HG03442 (cell line): ENCODE results near the gene CIDEC.

Experiments used
- ATAC-seq: cut with Tn5 transposase; IDR thresholded peaks from one replicate; pipeline ENCODE4 v1.9.1; 2021; ENCODE audit warnings: mild to moderate bottlenecking, moderate library complexity; ENCODE audit not compliant: unreplicated experiment

Gene CIDEC

DNA sequence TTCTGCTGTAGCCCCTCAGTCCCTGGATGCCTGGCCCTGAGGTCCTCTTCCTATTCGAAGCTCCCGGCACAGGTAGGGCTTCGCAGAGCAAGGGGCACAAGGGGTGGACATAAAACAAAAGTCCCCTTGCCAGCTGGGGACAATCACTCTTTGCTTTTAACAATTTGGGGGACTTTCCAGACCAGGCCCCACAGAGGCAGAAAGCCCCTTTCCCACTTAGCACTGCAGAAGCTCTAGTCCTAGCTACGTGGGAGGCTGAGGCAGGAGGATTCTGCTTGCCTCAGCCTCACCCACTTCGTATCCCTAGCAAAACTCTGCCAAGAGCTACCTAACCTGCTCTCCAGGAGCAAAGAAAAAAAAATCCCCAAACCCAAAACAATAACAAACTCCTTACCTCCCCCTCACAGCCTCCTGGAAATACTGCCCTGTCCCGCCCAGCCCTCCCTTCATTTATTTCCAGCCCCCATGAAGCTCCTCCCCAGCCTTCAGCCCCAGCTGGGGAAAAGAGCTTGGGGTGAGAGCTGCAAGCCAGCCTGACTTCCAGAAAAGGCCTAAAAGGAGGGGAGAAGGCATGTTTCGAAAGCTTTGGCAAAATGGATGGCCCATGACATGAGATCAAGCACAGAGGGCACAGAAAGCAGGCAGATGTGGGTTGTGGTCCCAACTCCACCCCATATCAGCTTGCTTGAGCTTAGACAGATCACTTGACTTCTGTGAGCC is at the start of gene CIDEC:
Gene CIDEC (minus strand): TSS at position 424 of the 720 bp plus-strand sequence. CDS start 1,767 bp downstream, outside the sequence.
- ATAC-seq = no peak

GRCh38 chr3:9928158-9928557 is 48.1 kb upstream of the CIDEC start:
- ATAC-seq = no peak

GRCh38 chr3:9918261-9919038 is 38.4 kb upstream of the CIDEC start:
- ATAC-seq = no peak

DNA sequence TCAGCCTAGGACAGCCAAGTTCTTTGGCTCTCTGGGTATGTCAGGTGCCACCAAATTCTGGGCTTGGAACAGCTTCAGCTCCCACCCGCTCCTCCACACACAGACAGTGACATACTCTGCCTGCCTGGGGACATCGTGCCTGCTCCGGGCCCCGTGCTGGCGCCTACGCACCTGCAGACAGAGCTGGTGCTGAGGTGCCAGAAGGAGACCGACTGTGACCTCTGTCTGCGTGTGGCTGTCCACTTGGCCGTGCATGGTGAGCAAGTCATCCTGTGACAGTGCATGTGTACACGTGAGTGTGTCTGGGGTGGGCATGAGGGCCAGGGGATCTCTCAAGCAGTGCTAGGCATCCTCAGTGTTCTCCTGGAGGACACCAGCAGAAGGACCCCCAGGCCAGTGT is 37.8 kb upstream of the CIDEC start:
- no peak for ATAC-seq

- no peak for ATAC-seq
These were observed 37.0 kb upstream of the CIDEC start, which contains the start of gene IL17RC for GRCh38 chr3:9916734-9917680. Gene IL17RC (plus strand): TSS chr3:9917098. CDS start chr3:9917316, 218 bp downstream.

- ATAC-seq = no peak
These were observed 36.3 kb upstream of the CIDEC start for GRCh38 chr3:9916346-9916733.

DNA sequence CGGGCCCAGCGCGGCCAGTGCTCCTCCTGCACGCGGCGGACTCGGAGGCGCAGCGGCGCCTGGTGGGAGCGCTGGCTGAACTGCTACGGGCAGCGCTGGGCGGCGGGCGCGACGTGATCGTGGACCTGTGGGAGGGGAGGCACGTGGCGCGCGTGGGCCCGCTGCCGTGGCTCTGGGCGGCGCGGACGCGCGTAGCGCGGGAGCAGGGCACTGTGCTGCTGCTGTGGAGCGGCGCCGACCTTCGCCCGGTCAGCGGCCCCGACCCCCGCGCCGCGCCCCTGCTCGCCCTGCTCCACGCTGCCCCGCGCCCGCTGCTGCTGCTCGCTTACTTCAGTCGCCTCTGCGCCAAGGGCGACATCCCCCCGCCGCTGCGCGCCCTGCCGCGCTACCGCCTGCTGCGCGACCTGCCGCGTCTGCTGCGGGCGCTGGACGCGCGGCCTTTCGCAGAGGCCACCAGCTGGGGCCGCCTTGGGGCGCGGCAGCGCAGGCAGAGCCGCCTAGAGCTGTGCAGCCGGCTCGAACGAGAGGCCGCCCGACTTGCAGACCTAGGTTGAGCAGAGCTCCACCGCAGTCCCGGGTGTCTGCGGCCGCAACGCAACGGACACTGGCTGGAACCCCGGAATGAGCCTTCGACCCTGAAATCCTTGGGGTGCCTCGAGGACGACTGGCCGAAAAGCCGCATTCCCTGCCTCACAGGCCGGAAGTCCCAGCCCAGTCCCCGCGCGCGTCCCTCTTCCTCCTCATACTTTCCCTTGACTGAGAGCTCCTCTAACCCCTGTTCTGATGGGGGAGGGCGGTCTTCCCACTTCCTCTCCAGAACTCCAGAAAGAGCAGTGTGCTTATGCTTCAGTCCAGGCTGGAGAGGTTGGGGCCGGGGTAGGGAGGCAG is 35.4 kb upstream of the CIDEC start:
- ATAC-seq = peak; percentile 36

GRCh38 chr3:9914559-9915253 is 34.7 kb upstream of the CIDEC start:
- ATAC-seq = no peak

- ATAC-seq = no peak
These were observed 34.0 kb upstream of the CIDEC start for GRCh38 chr3:9914011-9914410.

DNA sequence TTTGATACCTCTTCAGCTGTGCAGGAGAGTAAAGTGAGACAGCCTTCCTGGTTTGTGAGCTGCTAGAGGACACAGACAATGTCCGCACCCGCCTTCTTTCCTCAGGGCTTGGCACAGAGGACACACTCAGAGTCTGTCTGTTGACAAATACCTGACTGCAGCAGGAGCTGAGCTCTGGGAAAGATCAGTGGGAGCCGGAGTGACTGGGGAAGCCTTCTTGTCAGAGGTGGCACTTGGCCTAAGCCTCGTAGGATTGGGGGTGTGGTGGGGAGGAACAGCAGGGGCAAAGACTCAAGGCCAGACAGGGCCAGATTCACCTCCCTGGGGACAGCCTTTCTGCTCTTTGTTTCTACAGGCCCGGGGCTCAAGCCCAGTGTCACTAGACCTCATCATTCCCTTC is 33.5 kb upstream of the CIDEC start:
- ATAC-seq = no peak

DNA sequence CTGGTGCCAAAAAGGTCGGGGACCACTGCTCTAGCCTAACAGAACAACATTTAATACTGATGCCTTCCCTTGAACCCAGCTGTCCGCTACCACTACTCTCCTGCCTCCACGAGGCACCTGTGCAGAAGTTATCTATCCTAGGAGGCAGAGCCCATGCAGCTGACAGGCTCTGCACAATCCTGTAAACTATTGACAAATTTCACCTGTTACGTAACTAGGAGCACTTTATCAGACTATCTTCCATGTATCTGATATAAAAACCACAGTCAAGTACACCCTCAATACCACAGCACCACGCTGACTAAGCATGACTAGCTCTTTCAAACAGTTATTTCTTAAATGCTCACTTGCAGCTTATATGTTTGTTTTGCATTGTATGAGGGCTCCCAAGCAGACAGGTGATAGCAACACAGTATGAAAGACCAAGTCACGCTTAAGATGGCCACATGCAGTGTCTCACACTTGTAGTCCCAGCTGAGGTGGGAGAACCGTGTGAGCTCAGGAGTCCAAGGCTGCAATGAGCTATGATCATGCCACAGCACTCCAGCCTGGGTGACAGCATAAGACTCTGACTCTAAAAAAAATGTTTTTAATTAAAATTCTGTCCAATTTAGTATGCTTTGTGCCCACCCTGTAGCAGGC is 32.4 kb upstream of the CIDEC start:
- ATAC-seq = no peak

DNA sequence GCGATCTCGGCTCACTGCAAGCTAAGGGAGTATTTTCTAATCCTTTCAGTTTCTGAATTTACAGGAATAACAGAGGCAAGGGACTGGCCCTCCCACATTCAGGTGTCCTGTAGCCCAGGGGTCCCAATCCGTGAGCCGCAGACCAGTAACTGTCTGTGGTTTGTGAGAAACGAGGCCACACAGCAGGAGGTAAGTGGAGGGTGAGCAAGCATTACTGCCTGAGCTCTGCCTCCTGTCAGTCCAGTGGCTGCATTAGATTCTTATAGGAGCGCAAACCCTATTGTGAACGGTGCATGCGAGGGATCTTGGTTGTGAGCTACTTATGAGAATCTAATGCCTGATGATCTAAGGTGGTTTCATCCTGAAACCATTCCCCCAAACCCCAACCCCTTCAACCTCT is 31.8 kb upstream of the CIDEC start:
- ATAC-seq = no peak

DNA sequence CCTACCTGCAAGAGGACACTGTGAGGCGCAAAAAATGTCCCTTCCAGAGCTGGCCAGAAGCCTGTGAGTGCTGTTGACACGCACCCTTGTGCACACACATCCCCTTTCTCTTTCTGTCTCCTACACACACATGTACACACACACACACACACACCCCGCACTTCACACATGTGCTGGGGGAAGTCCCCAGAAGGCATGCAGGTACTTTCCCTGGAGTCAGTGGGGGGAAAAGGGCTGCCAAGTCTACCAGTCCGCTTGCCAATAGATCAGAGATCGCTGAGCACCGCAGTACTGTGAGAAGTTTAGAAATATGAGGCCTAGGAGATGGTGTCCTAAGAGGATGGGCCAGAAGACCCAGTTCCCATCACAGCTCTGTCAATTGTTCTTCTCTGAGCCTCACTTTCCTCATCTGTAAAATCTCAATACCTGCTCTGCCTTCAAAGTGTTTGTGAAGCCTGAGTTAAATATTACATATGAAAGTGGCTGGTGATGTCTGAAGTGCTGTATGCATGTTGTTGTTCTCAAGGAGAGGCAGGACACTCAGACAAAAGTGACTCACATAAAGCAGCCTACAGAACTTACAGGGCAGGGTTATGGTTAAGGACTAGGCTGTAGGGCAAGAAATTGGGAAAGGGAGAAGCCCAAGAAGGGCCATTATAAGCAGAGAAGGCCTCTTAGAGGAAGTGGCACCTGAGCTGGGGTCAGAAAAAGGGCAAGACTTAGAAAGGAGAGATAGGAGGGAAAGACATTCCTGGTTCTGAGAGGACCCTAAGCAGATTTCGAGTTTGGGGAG is 29.4 kb upstream of the CIDEC start:
- no peak for ATAC-seq

DNA sequence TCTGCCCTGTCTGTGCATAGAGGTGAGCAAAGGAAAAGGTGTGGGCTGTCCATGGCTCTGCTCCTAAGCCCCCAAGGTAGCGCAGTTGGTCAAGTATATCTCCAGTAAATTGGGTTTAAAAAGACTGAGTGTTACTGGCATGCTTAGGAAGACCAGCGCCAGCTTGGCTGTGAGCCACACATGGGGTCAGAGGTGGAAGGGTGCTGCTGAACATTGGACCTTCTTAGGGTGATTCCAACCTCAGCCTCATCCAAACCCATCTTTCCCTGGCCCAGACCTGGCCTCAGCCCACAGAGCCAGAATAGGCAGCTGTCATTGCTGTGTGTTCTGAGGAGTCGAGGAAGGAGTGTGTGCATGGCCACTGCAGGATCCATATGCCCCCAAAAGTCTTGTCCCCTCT is 28.2 kb upstream of the CIDEC start:
- ATAC-seq = no peak

- no peak for ATAC-seq
These were observed 26.4 kb upstream of the CIDEC start for GRCh38 chr3:9906480-9906879.

GRCh38 chr3:9903904-9904303 is 23.9 kb upstream of the CIDEC start:
- ATAC-seq = no peak

- ATAC-seq = no peak
These were observed 23.2 kb upstream of the CIDEC start for GRCh38 chr3:9903238-9903624.
